Chondrocyte (in vitro differentiated cells): ENCODE data around the gene UNC5A. TPM values are rescaled to one million over a fixed set of nuclear protein-coding genes. Genes with fewer than 3 reads are reported as not detected.

Source experiments
- DNase-seq: peaks from one replicate; pipeline ENCODE4 v3.0.0; 2021; ENCODE audit warnings: mixed read lengths, low spot score
- H3K27ac Mint-ChIP-seq: one replicate; pipeline ENCODE4 v1.8.0; 2021; ENCODE audit warnings: mild to moderate bottlenecking, moderate library complexity, mixed read lengths; ENCODE audit not compliant: unreplicated experiment
- H3K27me3 Mint-ChIP-seq: 2 replicates; pipeline ENCODE4 v1.8.0; 2021; ENCODE audit warnings: low read depth, mixed read lengths
- H3K36me3 Mint-ChIP-seq: 2 replicates; pipeline ENCODE4 v1.8.0; 2021; ENCODE audit warnings: low read depth, mixed read lengths
- H3K4me1 Mint-ChIP-seq: 2 replicates; pipeline ENCODE4 v1.8.0; 2021; ENCODE audit warnings: low read depth, mild to moderate bottlenecking, mixed read lengths
- H3K4me3 Mint-ChIP-seq: one replicate; pipeline ENCODE4 v1.8.0; 2021; ENCODE audit warnings: mild to moderate bottlenecking, moderate library complexity, mixed read lengths; ENCODE audit not compliant: unreplicated experiment
- H3K9me3 Mint-ChIP-seq: 2 replicates; pipeline ENCODE4 v1.8.0; 2021; ENCODE audit warnings: low read depth, mixed read lengths
- CTCF ChIP-seq: fragments of 200-600 bp; sonication (generic); IDR thresholded peaks from 2 replicates; pipeline ENCODE4 v1.5.0; 2021; ENCODE audit warnings: antibody characterized with exemption, mild to moderate bottlenecking, moderate library complexity
- total RNA-seq: library from RNA; stranded (reverse); gene quantifications from 3 replicates; pipeline ENCODE4 v1.2.1, GENCODE V29; 2021

The UNC5A gene
- total RNA-seq, 1 donor from 2014 or later: 0.15 TPM

- Mint-ChIP-seq H3K27me3 (peaks cover 66% of the 10 kb centered on the region), H3K36me3 (no peaks in the 10 kb centered on the region), H3K4me1 (peaks cover 8% of the 10 kb centered on the region), H3K27ac (no peak overlapping the region), H3K9me3 (no peaks in the 10 kb centered on the region), H3K4me3 (no peak overlapping the region)
- DNase-seq: no peak
- no peak for TF ChIP-seq CTCF
Measured at GRCh38 chr5:176819476-176819875, 9.1 kb downstream of the UNC5A start.

- H3K4me3 Mint-ChIP-seq: no peak overlapping the region
- peaks cover 67% of the 10 kb centered on the region for H3K27me3 Mint-ChIP-seq
- no peaks in the 10 kb centered on the region for H3K36me3 Mint-ChIP-seq
- peaks cover 8% of the 10 kb centered on the region for H3K4me1 Mint-ChIP-seq
- no peaks in the 10 kb centered on the region for H3K9me3 Mint-ChIP-seq
- no peak overlapping the region for H3K27ac Mint-ChIP-seq
- DNase-seq: no peak
- no peak for TF ChIP-seq CTCF
Measured at GRCh38 chr5:176820937-176821336, 10.6 kb downstream of the UNC5A start.

GRCh38 chr5:176821441-176821840, 11.1 kb downstream of the UNC5A start:
- Mint-ChIP-seq H3K36me3 (no peaks in the 10 kb centered on the region), H3K27me3 (peaks cover 65% of the 10 kb centered on the region), H3K27ac (no peak overlapping the region), H3K9me3 (no peaks in the 10 kb centered on the region), H3K4me3 (no peak overlapping the region), H3K4me1 (peaks cover 8% of the 10 kb centered on the region)
- TF ChIP-seq CTCF: no peak
- no peak for DNase-seq

- H3K4me1 Mint-ChIP-seq: peaks cover 4% of the 10 kb centered on the region
- H3K4me3 Mint-ChIP-seq: no peak overlapping the region
- no peak for DNase-seq
- no peak for TF ChIP-seq CTCF
- no peak overlapping the region for H3K27ac Mint-ChIP-seq
- H3K27me3 Mint-ChIP-seq: peaks cover 59% of the 10 kb centered on the region
- H3K36me3 Mint-ChIP-seq: no peaks in the 10 kb centered on the region
- H3K9me3 Mint-ChIP-seq: no peaks in the 10 kb centered on the region
Measured at GRCh38 chr5:176822041-176822792, 11.9 kb downstream of the UNC5A start.

- Mint-ChIP-seq H3K27me3 (peaks cover 59% of the 10 kb centered on the region), H3K27ac (no peak overlapping the region), H3K4me1 (peaks cover 4% of the 10 kb centered on the region), H3K36me3 (no peaks in the 10 kb centered on the region), H3K4me3 (no peak overlapping the region), H3K9me3 (no peaks in the 10 kb centered on the region)
- TF ChIP-seq CTCF: no peak
- DNase-seq: no peak
Measured at GRCh38 chr5:176822793-176823481, 12.6 kb downstream of the UNC5A start.
